ENCODE measurements around the gene TMEM108. TPM values are rescaled to one million over a fixed set of nuclear protein-coding genes. Genes with fewer than 3 reads are reported as not detected.

The TMEM108 gene
- total and polyA plus RNA-seq, 10 of the 15 experiments (the other 5 are each of a cell fraction or from before 2014, with no cell fraction given), result 0.02 to 0.58 (median 0.12) TPM; not detected in 5

- TF ChIP-seq REST (IDR thresholded peaks at IDR 0.05; ENCODE audit: low read depth, low read length) (no peak), EZH2 (IDR thresholded peaks at IDR 0.05; ENCODE audit: borderline replicate concordance, control insufficient read depth, low read depth, low read length) (no peak), GATAD2B (conservative IDR thresholded peaks at IDR 0.05; ENCODE audit: low read depth) (no peak), SREBF1 (IDR thresholded peaks at IDR 0.05; ENCODE audit: low read length) (no peak), PBX3 (IDR thresholded peaks at IDR 0.05; ENCODE audit: insufficient replicate concordance, low read depth, low read length) (no peak), WRNIP1 (IDR thresholded peaks at IDR 0.05; ENCODE audit: borderline replicate concordance, low read depth, low read length) (no peak)
Measured at GRCh38 chr3:133115176-133115575, 77.0 kb downstream of the TMEM108 start (continued).

GRCh38 chr3:133117342-133117741 is 79.2 kb downstream of the TMEM108 start:
- Histone ChIP-seq H3K4me2 (ENCODE audit: control insufficient read depth, insufficient read depth) (no peak overlapping the region), H3K27me3 (replicated peaks in 1 of 2; ENCODE audit: control insufficient read depth in 2 of 2, insufficient read depth in 2 of 2, low read length in 1 of 2) (no peaks in the 10 kb centered on the region), H4K20me1 (ENCODE audit: control insufficient read depth, insufficient read depth) (no peaks in the 10 kb centered on the region), H3K4me1 (ENCODE audit: control insufficient read depth, insufficient read depth, low read length) (no peaks in the 10 kb centered on the region), H3K4me3 (no peak overlapping the region), H3K79me2 (ENCODE audit: control insufficient read depth, insufficient read depth, low read length) (no peaks in the 10 kb centered on the region), H3K9me3 (replicated peaks; ENCODE audit: control insufficient read depth, insufficient read depth, low read length) (no peaks in the 10 kb centered on the region), H3K27ac (ENCODE audit: control insufficient read depth, insufficient read depth) (no peak overlapping the region), H3K36me3 (ENCODE audit: control insufficient read depth in 2 of 2, insufficient read depth in 2 of 2, low read length in 1 of 2) (no peaks in the 10 kb centered on the region), H3K9ac (ENCODE audit: control insufficient read depth, insufficient read depth, low read length) (no peak overlapping the region), H2AFZ (ENCODE audit: control insufficient read depth, low read depth, low read length) (no peak overlapping the region)
- no TSS peak for BruUV-seq (replicated peaks)
- ChIA-PET CTCF (no interaction called here), POLR2A (no interaction called here), SMC1A (ENCODE audit: uncharacterized antibody, unreplicated experiment) (interaction anchor here (1.1 kb wide), 1 partner anchor 12 kb away, joined by 3 read pairs; no protein-coding TSS in a partner anchor), RAD21 (ENCODE audit: unreplicated experiment) (no interaction called here)
- FAIRE-seq (no peak), ATAC-seq (no peak), DNase-seq (ENCODE audit: low read depth, low spot score) (no peak)
- intact Hi-C loops (cut with micrococcal nuclease; ENCODE audit: unreplicated experiment), result no loop called here
- no peak for TF ChIP-seq LARP7 (IDR thresholded peaks at IDR 0.05)
- TF ChIP-seq POLR2A (IDR thresholded peaks at IDR 0.05; ENCODE audit: low read depth, low read length), result no peak
- no peak for TF ChIP-seq RAD21 (IDR thresholded peaks at IDR 0.05; ENCODE audit: insufficient read depth, low read depth, low read length)
- TF ChIP-seq GABPA (IDR thresholded peaks at IDR 0.05; ENCODE audit: low read depth), result no peak
- TF ChIP-seq TCF7 (IDR thresholded peaks at IDR 0.05; ENCODE audit: borderline replicate concordance), result no peak
- TF ChIP-seq FOS (IDR thresholded peaks at IDR 0.05; ENCODE audit: borderline replicate concordance, extremely low read depth, insufficient read length), result no peak
- TF ChIP-seq CREM (IDR thresholded peaks at IDR 0.05; ENCODE audit: low read depth), result no peak
- TF ChIP-seq ZSCAN29 (IDR thresholded peaks at IDR 0.05), result no peak
- TF ChIP-seq IRF4 (IDR thresholded peaks at IDR 0.05; ENCODE audit: low read depth, low read length), result no peak
- no peak for TF ChIP-seq SREBF1 (IDR thresholded peaks at IDR 0.05; ENCODE audit: low read length)
- TF ChIP-seq E2F8 (IDR thresholded peaks at IDR 0.05; ENCODE audit: low read depth, partially characterized antibody), result no peak
- no peak for TF ChIP-seq CHD4 (IDR thresholded peaks at IDR 0.05)
- in situ Hi-C loops (cut with MboI), result no loop called here

Measured in GM12878 (cell line).